ENCODE data around the gene TUBD1.
A peak's percentile ranks its signal among the peaks of the same experiment; 100 is the strongest.

The TUBD1 gene

DNA sequence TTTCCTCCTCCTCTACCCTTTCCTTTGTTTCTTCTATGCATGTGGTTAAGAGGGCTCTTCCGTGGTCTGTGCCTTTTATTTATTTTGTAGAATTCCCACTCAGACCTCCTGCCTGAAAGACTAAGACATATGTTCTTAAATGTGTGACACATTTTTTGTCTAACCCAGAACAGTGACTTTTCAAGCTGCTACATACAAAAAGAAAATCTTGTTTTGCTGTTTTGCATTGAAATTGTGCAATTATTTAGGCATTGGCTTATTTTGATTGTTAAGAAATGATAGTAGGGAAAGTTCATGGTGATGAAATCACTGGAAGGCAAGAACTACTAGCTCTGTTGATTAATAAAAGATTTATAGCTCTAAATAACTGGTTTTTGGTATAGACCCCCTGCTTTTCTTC, 76.8 kb downstream of the TUBD1 start:
- Histone ChIP-seq H2AFZ (ENCODE audit: low read length, unreplicated experiment) (no peak overlapping the region), H3K4me1 (ENCODE audit: control insufficient read depth, insufficient read depth, low read length, unreplicated experiment) (peaks cover 11% of the 10 kb centered on the region), H3K36me3 (ENCODE audit: insufficient read depth, low read length) (peaks cover 8% of the 10 kb centered on the region), H3K4me3 (ENCODE audit: low read depth, low read length) (no peak overlapping the region), H3K27ac (ENCODE audit: low read depth, low read length) (peak overlapping the region; percentile 83), H3K79me2 (ENCODE audit: control insufficient read depth, insufficient read depth, low read length, unreplicated experiment) (no peaks in the 10 kb centered on the region), H3K27me3 (ENCODE audit: insufficient read depth, low read length) (no peaks in the 10 kb centered on the region)

DNA sequence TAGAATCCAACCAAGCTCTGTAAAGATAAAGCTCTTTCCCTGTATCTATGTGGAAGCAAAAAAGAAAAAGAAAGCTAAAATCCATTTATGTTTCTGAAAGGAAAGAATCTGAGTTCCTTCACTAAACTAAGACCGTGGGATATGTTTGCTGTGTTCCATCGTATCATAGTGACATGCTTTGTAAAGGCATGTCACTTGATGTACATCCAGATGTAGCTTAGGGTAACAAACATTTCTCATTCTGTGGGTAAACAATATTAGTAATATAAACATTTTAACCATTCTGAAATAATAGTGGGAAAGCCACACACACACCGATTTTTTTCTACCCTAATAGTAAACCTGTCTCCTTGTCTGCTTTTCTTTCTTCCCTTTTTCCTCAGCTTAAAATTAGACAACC, 78.1 kb downstream of the TUBD1 start:
- no peak overlapping the region for H3K4me3 ChIP-seq (ENCODE audit: low read depth, low read length)
- no peaks in the 10 kb centered on the region for H3K27me3 ChIP-seq (ENCODE audit: insufficient read depth, low read length)
- peaks cover 12% of the 10 kb centered on the region for H3K36me3 ChIP-seq (ENCODE audit: insufficient read depth, low read length)
- H2AFZ ChIP-seq (ENCODE audit: low read length, unreplicated experiment), result no peak overlapping the region
- peaks cover 11% of the 10 kb centered on the region for H3K4me1 ChIP-seq (ENCODE audit: control insufficient read depth, insufficient read depth, low read length, unreplicated experiment)
- peak overlapping the region; percentile 83 for H3K27ac ChIP-seq (ENCODE audit: low read depth, low read length)
- H3K79me2 ChIP-seq (ENCODE audit: control insufficient read depth, insufficient read depth, low read length, unreplicated experiment), result no peaks in the 10 kb centered on the region

DNA sequence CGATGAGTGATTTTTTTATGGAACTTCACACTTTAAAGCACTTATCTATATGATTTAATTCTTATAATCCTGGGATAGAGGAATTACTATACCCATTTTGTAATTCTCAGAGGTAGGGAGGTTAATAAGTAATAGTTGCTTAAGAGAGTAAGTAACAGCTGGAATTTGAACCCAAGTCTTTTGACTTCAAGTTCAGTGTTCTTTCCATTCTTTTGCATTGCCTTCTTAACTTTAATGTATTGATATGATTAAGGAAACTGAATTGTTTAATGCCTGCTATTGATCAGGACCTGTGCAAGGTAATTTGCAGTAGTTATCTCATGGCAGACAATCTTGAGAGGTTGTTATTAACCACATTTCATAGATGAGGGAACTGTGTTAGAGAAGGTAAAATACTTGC, 78.5 kb downstream of the TUBD1 start:
- no peaks in the 10 kb centered on the region for H3K79me2 ChIP-seq (ENCODE audit: control insufficient read depth, insufficient read depth, low read length, unreplicated experiment)
- no peak overlapping the region for H2AFZ ChIP-seq (ENCODE audit: low read length, unreplicated experiment)
- peaks cover 12% of the 10 kb centered on the region for H3K36me3 ChIP-seq (ENCODE audit: insufficient read depth, low read length)
- peak overlapping the region; percentile 83 for H3K27ac ChIP-seq (ENCODE audit: low read depth, low read length)
- H3K4me1 ChIP-seq (ENCODE audit: control insufficient read depth, insufficient read depth, low read length, unreplicated experiment), result peaks cover 11% of the 10 kb centered on the region
- no peak overlapping the region for H3K4me3 ChIP-seq (ENCODE audit: low read depth, low read length)
- H3K27me3 ChIP-seq (ENCODE audit: insufficient read depth, low read length), result no peaks in the 10 kb centered on the region

DNA sequence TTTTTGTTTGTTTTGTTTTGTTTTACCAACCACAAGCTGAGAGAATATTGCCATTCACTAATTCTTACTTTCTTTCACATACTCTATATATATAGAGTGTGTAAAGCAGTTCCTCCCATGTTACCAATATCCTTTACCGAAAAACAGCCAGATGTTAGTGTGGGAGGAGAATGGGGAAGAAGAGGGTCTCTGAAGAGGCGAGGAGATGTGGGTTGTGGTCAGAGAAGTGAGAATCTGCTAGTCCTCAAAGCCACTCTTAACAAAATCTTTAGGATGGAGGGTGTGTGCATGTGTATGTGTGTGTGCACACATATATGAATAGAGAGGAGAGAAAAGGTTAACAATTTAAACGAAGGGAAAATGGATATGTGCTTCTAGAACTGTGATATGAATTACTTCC, 80.6 kb downstream of the TUBD1 start:
- H3K27me3 ChIP-seq (ENCODE audit: insufficient read depth, low read length), result no peaks in the 10 kb centered on the region
- H3K36me3 ChIP-seq (ENCODE audit: insufficient read depth, low read length), result peaks cover 12% of the 10 kb centered on the region
- peaks cover 27% of the 10 kb centered on the region for H3K4me1 ChIP-seq (ENCODE audit: control insufficient read depth, insufficient read depth, low read length, unreplicated experiment)
- no peak overlapping the region for H3K4me3 ChIP-seq (ENCODE audit: low read depth, low read length)
- H3K27ac ChIP-seq (ENCODE audit: low read depth, low read length), result no peak overlapping the region
- no peaks in the 10 kb centered on the region for H3K79me2 ChIP-seq (ENCODE audit: control insufficient read depth, insufficient read depth, low read length, unreplicated experiment)
- H2AFZ ChIP-seq (ENCODE audit: low read length, unreplicated experiment), result no peak overlapping the region

DNA sequence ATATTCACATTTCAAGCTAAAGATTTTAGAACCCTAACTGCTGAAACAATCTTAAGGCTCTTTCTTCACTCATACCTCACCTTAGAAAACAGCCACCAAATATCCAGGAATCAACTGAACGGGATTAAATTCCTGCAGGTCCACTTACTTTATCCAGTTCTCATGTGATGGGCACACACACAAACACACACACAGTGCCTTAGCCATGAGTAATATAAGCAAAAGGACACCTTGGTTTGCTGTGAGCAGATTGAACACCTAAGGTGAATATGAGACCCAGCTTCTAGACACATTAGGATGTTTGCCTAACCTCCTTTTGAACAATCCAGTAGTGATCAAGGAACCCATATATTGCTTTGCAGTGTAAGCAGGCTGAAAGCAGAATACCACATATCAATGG, 81.5 kb downstream of the TUBD1 start:
- H3K79me2 ChIP-seq (ENCODE audit: control insufficient read depth, insufficient read depth, low read length, unreplicated experiment), result no peaks in the 10 kb centered on the region
- H2AFZ ChIP-seq (ENCODE audit: low read length, unreplicated experiment), result no peak overlapping the region
- no peak overlapping the region for H3K27ac ChIP-seq (ENCODE audit: low read depth, low read length)
- peaks cover 12% of the 10 kb centered on the region for H3K36me3 ChIP-seq (ENCODE audit: insufficient read depth, low read length)
- H3K27me3 ChIP-seq (ENCODE audit: insufficient read depth, low read length), result no peaks in the 10 kb centered on the region
- peaks cover 27% of the 10 kb centered on the region for H3K4me1 ChIP-seq (ENCODE audit: control insufficient read depth, insufficient read depth, low read length, unreplicated experiment)
- no peak overlapping the region for H3K4me3 ChIP-seq (ENCODE audit: low read depth, low read length)

DNA sequence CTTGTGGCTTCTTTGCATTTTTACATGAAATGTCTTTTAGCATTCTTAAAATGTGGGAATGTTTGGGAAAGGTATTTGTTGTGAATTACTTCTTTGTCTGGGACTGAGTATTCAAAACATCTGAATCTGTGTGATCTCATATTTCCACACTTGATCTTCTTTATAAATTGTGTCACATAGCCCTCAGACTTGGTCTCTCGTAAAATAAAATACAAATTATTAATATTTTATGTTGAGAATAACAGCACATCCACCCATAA, 81.9 kb downstream of the TUBD1 start:
- 0 out of 2 replicates have a peak overlapping the region, but pooled peaks have one; percentile 18 for H3K27ac ChIP-seq (ENCODE audit: low read depth, low read length)
- H3K4me1 ChIP-seq (ENCODE audit: control insufficient read depth, insufficient read depth, low read length, unreplicated experiment), result peaks cover 26% of the 10 kb centered on the region
- H3K27me3 ChIP-seq (ENCODE audit: insufficient read depth, low read length), result no peaks in the 10 kb centered on the region
- H3K4me3 ChIP-seq (ENCODE audit: low read depth, low read length), result no peak overlapping the region
- no peak overlapping the region for H2AFZ ChIP-seq (ENCODE audit: low read length, unreplicated experiment)
- no peaks in the 10 kb centered on the region for H3K79me2 ChIP-seq (ENCODE audit: control insufficient read depth, insufficient read depth, low read length, unreplicated experiment)
- peaks cover 12% of the 10 kb centered on the region for H3K36me3 ChIP-seq (ENCODE audit: insufficient read depth, low read length)

All from ACC112 (cell line).